HPDE6-E6E7 (cell line): ENCODE results near the gene PROK1.
A peak's percentile ranks its signal among the peaks of the same experiment; 100 is the strongest.

Experiments
- DNase-seq: peaks from one replicate; pipeline ENCODE4 v3.0.0; 2011; ENCODE audit warnings: missing footprints; ENCODE audit errors: extremely low spot score

The PROK1 gene

GRCh38 chr1:110465038-110465813 is 14.3 kb downstream of the PROK1 start:
- DNase-seq = no peak

- DNase-seq = no peak
Observed at GRCh38 chr1:110465814-110466380, 14.9 kb downstream of the PROK1 start.

- no peak for DNase-seq
Observed at GRCh38 chr1:110466646-110467280, 15.8 kb downstream of the PROK1 start.

- no peak for DNase-seq
Observed at GRCh38 chr1:110471131-110471530, 20.2 kb downstream of the PROK1 start.

GRCh38 chr1:110472546-110472945 is 21.6 kb downstream of the PROK1 start:
- DNase-seq = no peak

- DNase-seq = no peak
Observed at GRCh38 chr1:110474444-110474843, 23.5 kb downstream of the PROK1 start.

- DNase-seq = no peak
Observed at GRCh38 chr1:110475362-110476027, 24.5 kb downstream of the PROK1 start.

- no peak for DNase-seq
Observed at GRCh38 chr1:110476028-110476765, 25.2 kb downstream of the PROK1 start.

GRCh38 chr1:110477041-110477440 is 26.1 kb downstream of the PROK1 start:
- peak; percentile 91 for DNase-seq

GRCh38 chr1:110477445-110477957 is 26.6 kb downstream of the PROK1 start:
- DNase-seq = no peak

GRCh38 chr1:110477967-110478640 is 27.2 kb downstream of the PROK1 start:
- DNase-seq = no peak

GRCh38 chr1:110478886-110479285 is 27.9 kb downstream of the PROK1 start:
- DNase-seq = no peak

GRCh38 chr1:110480356-110481096 is 29.6 kb downstream of the PROK1 start:
- no peak for DNase-seq

- DNase-seq = no peak
Observed at GRCh38 chr1:110481968-110482623, 31.1 kb downstream of the PROK1 start.

- DNase-seq = no peak
Observed at GRCh38 chr1:110482662-110483307, 31.8 kb downstream of the PROK1 start.

GRCh38 chr1:110483308-110483685 is 32.3 kb downstream of the PROK1 start:
- DNase-seq = no peak

GRCh38 chr1:110484801-110485200 is 33.9 kb downstream of the PROK1 start:
- no peak for DNase-seq

- no peak for DNase-seq
Observed at GRCh38 chr1:110485725-110486124, 34.8 kb downstream of the PROK1 start.

- peak; percentile 63 for DNase-seq
Observed at GRCh38 chr1:110487726-110488125, 36.8 kb downstream of the PROK1 start.
